ENCODE data around the gene KCNH5. TPM values are rescaled to one million over a fixed set of nuclear protein-coding genes. Genes with fewer than 3 reads are reported as not detected.

Gene KCNH5
- total and polyA plus RNA-seq, 9 of the 15 experiments (the other 6 are each of a cell fraction or from before 2014, with no cell fraction given): 1.1 to 2.4 (median 1.4) TPM

DNA sequence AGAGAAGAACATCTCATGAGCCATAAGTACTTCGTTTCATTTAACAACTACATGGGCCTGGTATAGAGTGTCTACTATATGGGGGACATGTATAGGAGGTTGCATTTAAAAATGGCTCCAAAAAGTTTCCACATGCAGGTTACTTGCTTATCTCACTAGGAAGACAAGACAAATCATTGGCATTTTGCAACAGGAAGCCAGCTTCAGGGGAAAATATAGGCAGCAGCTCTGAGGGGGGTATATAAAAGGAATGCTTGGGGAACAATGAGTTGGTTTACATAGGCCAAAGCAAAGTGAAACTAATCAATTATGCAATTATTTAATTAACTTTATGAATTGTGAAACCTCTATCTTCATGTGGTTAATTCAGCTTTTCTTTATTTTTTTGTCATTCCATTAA, 225.3 kb downstream of the KCNH5 start:
- CTCF ChIA-PET (ENCODE audit: low intra/inter-chr PET ratio): no interaction called here
- Histone ChIP-seq H4K20me1 (replicated peaks; ENCODE audit: control insufficient read depth, insufficient read depth, low read length) (no peaks in the 10 kb centered on the region), H3K27ac (ENCODE audit: extremely low read depth, low read depth, low read length) (no peak overlapping the region), H3K4me2 (ENCODE audit: insufficient read depth, low read length) (no peak overlapping the region), H3K9ac (ENCODE audit: insufficient read depth in 1 of 2, low read depth in 2 of 2, low read length in 2 of 2) (no peak overlapping the region), H3K9me1 (ENCODE audit: control insufficient read depth, insufficient read depth, low read length) (no peaks in the 10 kb centered on the region), H3K27me3 (ENCODE audit: control insufficient read depth in 2 of 2, insufficient read depth in 2 of 2, low read length in 2 of 2) (no peaks in the 10 kb centered on the region), H3K9me3 (replicated peaks; ENCODE audit: control insufficient read depth, insufficient read depth, low read depth, low read length) (no peaks in the 10 kb centered on the region), H2AFZ (ENCODE audit: low read depth, low read length) (no peak overlapping the region), H3K36me3 (ENCODE audit: control insufficient read depth, insufficient read depth, low read length) (no peaks in the 10 kb centered on the region), H3K79me2 (ENCODE audit: control insufficient read depth, insufficient read depth, low read length) (no peaks in the 10 kb centered on the region), H3K4me1 (replicated peaks in 1 of 2; ENCODE audit: control insufficient read depth in 2 of 2, insufficient read depth in 2 of 2, low read length in 2 of 2) (no peaks in the 10 kb centered on the region), H3K4me3 (no peak overlapping the region)
- ATAC-seq: no peak
- in situ Hi-C loops (cut with MboI) (no loop called here), intact Hi-C loops (cut with micrococcal nuclease) (no loop called here)
- DNase-seq (ENCODE audit: extremely low read depth in 1 of 4, low spot score in 3 of 4): no peak
- BruUV-seq (replicated peaks): no TSS peak
- WGBS (ENCODE audit: insufficient coverage, low coverage, missing lambda C conversion rate): 0% methylated on average over 1 of the region's 1 CpG
- TF ChIP-seq POLR2H (tag; IDR thresholded peaks at IDR 0.05; ENCODE audit: low read depth) (no peak), ZNF668 (CRISPR knock-in tag; IDR thresholded peaks at IDR 0.05) (no peak), TBP (optimal IDR thresholded peaks at IDR 0.05; ENCODE audit: low read depth, low read length) (no peak), TCF3 (CRISPR knock-in tag; IDR thresholded peaks at IDR 0.05) (no peak)
- TF ChIP-seq, protein P1, sequence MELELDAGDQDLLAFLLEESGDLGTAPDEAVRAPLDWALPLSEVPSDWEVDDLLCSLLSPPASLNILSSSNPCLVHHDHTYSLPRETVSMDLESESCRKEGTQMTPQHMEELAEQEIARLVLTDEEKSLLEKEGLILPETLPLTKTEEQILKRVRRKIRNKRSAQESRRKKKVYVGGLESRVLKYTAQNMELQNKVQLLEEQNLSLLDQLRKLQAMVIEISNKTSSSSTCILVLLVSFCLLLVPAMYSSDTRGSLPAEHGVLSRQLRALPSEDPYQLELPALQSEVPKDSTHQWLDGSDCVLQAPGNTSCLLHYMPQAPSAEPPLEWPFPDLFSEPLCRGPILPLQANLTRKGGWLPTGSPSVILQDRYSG (tag; conservative IDR thresholded peaks at IDR 0.05; ENCODE audit: low read depth): no peak
- POLR2A ChIA-PET: no interaction called here
- FAIRE-seq: no peak

DNA sequence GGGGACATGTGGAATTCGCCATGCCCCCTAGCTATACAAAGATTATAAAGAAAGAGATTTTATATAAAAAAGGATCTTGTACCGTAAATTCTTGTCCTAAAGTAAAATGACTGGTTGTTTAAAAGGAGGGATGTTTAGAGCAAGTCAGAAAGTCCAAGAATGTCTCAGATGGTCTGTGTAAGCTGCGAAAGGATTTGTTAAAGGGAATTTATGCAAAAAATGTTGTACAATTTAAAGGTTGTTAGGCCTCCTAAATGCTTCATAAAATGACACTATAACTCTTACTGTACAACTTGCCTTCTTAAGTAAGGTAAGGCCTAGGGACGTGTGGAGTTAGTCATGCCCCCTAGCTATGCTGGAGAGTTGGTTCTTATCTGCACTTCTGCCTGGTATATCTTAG, 237.6 kb downstream of the KCNH5 start:
- H3K4me2 ChIP-seq (ENCODE audit: insufficient read depth, low read length): no peak overlapping the region
- intact Hi-C loops (cut with micrococcal nuclease) (no loop called here), in situ Hi-C loops (cut with MboI) (no loop called here)
- ATAC-seq (no peak), DNase-seq (ENCODE audit: extremely low read depth in 1 of 4, low spot score in 3 of 4) (no peak), FAIRE-seq (no peak)
- no TSS peak for BruUV-seq (replicated peaks)
- H3K9me1 ChIP-seq (ENCODE audit: control insufficient read depth, insufficient read depth, low read length): no peaks in the 10 kb centered on the region
- no peaks in the 10 kb centered on the region for H3K36me3 ChIP-seq (ENCODE audit: control insufficient read depth, insufficient read depth, low read length)
- no peak overlapping the region for H2AFZ ChIP-seq (ENCODE audit: low read depth, low read length)
- ChIA-PET CTCF (ENCODE audit: low intra/inter-chr PET ratio) (no interaction called here), POLR2A (no interaction called here)
- H3K4me1 ChIP-seq (replicated peaks in 1 of 2; ENCODE audit: control insufficient read depth in 2 of 2, insufficient read depth in 2 of 2, low read length in 2 of 2): no peaks in the 10 kb centered on the region
- no peaks in the 10 kb centered on the region for H4K20me1 ChIP-seq (replicated peaks; ENCODE audit: control insufficient read depth, insufficient read depth, low read length)
- no peak overlapping the region for H3K4me3 ChIP-seq
- no peaks in the 10 kb centered on the region for H3K79me2 ChIP-seq (ENCODE audit: control insufficient read depth, insufficient read depth, low read length)
- no peaks in the 10 kb centered on the region for H3K9me3 ChIP-seq (replicated peaks; ENCODE audit: control insufficient read depth, insufficient read depth, low read depth, low read length)
- no peak overlapping the region for H3K9ac ChIP-seq (ENCODE audit: insufficient read depth in 1 of 2, low read depth in 2 of 2, low read length in 2 of 2)
- H3K27me3 ChIP-seq (ENCODE audit: control insufficient read depth in 2 of 2, insufficient read depth in 2 of 2, low read length in 2 of 2): no peaks in the 10 kb centered on the region
- H3K27ac ChIP-seq (ENCODE audit: extremely low read depth, low read depth, low read length): no peak overlapping the region
- WGBS (ENCODE audit: insufficient coverage, low coverage, missing lambda C conversion rate): 6% methylated on average over 4 of the region's 4 CpGs
- TF ChIP-seq TSHZ1 (CRISPR knock-in tag; IDR thresholded peaks at IDR 0.05) (no peak), BHLHE40 (IDR thresholded peaks at IDR 0.05; ENCODE audit: low read length) (no peak), ETS2 (tag; IDR thresholded peaks at IDR 0.05; ENCODE audit: borderline replicate concordance, poor library complexity, severe bottlenecking) (no peak)
- TF ChIP-seq, protein P2, sequence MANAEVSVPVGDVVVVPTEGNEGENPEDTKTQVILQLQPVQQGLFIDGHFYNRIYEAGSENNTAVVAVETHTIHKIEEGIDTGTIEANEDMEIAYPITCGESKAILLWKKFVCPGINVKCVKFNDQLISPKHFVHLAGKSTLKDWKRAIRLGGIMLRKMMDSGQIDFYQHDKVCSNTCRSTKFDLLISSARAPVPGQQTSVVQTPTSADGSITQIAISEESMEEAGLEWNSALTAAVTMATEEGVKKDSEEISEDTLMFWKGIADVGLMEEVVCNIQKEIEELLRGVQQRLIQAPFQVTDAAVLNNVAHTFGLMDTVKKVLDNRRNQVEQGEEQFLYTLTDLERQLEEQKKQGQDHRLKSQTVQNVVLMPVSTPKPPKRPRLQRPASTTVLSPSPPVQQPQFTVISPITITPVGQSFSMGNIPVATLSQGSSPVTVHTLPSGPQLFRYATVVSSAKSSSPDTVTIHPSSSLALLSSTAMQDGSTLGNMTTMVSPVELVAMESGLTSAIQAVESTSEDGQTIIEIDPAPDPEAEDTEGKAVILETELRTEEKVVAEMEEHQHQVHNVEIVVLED (CRISPR knock-in tag; IDR thresholded peaks at IDR 0.05): no peak
